Measurements from ENCODE around the gene CCDC200.

DNA sequence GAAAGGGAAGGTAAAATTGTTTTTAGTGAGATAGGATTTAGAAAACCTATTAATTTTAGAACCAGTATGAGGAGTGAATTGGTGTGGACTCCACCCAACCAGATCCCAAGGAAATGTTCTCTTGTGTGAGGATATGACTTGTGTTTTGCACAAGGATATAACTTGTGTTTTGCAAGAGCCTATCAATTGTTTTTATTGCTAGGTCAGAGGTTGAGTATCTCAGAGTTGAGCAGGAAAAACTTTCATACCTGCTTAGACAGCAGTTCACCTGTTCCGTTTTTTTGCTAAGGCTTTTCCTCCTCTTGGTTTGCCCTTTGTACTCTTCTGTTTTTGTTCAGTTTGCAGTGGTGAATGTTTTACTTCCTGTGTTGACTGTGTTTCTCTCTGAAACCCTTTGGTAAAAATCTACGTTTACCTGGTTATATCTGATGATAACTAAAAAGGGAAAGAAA is 52.3 kb downstream of the CCDC200 start:
- TF ChIP-seq POLR2A (IDR thresholded peaks at IDR 0.05; ENCODE audit: low read depth, low read length), result no peak
- TF ChIP-seq, protein P1, sequence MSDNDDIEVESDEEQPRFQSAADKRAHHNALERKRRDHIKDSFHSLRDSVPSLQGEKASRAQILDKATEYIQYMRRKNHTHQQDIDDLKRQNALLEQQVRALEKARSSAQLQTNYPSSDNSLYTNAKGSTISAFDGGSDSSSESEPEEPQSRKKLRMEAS (IDR thresholded peaks at IDR 0.05; ENCODE audit: insufficient read depth, insufficient read length), result no peak
- TF ChIP-seq, protein P2, sequence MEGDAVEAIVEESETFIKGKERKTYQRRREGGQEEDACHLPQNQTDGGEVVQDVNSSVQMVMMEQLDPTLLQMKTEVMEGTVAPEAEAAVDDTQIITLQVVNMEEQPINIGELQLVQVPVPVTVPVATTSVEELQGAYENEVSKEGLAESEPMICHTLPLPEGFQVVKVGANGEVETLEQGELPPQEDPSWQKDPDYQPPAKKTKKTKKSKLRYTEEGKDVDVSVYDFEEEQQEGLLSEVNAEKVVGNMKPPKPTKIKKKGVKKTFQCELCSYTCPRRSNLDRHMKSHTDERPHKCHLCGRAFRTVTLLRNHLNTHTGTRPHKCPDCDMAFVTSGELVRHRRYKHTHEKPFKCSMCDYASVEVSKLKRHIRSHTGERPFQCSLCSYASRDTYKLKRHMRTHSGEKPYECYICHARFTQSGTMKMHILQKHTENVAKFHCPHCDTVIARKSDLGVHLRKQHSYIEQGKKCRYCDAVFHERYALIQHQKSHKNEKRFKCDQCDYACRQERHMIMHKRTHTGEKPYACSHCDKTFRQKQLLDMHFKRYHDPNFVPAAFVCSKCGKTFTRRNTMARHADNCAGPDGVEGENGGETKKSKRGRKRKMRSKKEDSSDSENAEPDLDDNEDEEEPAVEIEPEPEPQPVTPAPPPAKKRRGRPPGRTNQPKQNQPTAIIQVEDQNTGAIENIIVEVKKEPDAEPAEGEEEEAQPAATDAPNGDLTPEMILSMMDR (IDR thresholded peaks at IDR 0.05; ENCODE audit: extremely low read depth in 1 of 2, insufficient read depth in 1 of 2, low read depth in 1 of 2, low read length in 2 of 2), result no peak
- TF ChIP-seq MYC (IDR thresholded peaks at IDR 0.05; ENCODE audit: low read depth, low read length), result no peak
- no peak for TF ChIP-seq POLR2AphosphoS5 (IDR thresholded peaks at IDR 0.05; ENCODE audit: insufficient read depth, low read depth, low read length)
- no peak for TF ChIP-seq FOS (IDR thresholded peaks at IDR 0.05; ENCODE audit: borderline replicate concordance, insufficient read depth, low read length)
- no peak for TF ChIP-seq EZH2 (IDR thresholded peaks at IDR 0.05; ENCODE audit: borderline replicate concordance, low read depth, low read length, severe bottlenecking)

Measured in endothelial cell of umbilical vein (primary cell).